ENCODE measurements around the gene SPACA9.

The SPACA9 gene

DNA sequence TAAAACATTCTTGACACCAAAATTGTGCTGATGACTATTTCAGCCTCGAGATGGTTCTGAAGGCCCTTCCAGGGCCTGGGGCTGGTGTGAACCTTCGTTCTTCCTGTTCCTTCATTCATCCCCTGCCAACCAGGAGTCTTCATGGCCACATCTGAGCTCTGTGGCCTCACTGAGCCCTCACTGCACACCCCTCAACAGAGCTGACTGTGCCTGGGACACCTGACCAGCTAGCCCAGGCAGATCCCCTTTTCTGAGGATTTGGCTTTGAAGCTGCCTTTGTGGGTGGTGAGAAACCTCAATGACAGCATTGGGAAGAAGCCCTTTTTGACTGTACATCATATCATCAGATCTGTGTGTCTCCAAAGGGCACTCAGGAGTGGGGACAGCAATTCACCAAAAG is 14.4 kb upstream of the SPACA9 start:
- DNase-seq, result no peak

DNA sequence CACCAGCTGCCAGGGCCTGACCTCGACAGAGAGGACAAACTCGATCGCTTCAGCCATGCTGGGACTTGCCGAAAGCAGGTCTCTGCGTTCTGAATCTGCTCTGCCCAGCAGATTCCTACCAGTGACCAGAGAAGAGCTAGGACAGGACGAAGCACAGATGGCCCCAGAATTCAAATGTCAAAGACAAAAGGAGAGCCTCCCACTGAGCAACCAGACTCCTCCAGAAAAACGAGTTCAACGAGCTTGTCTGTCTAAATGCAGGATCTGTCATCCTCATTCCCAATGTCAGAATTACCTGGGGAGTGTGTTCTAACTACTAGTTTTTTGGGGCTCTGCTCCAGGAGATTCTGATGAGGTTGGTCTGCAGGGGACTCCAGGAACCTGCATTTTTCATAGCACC is 14.0 kb upstream of the SPACA9 start:
- DNase-seq, result no peak

DNA sequence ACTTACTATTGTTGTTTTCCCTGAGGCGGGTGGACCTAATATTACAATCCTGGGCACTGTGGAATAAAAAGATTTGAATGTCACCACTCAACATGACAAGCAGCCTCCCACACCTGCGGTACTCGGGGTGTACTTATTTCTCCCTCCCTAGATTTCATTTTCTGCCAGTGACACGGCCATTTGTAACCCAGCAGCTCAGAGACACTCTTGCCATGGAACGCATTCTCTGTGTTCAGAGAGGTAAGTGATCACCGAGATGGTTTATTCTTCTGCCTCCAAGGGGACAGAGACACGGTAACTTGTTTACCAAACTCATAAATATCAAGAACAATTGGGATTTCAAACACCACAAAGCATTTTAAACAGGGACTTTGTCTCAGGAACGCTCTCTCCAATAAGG is 11.8 kb upstream of the SPACA9 start:
- no peak for DNase-seq

DNA sequence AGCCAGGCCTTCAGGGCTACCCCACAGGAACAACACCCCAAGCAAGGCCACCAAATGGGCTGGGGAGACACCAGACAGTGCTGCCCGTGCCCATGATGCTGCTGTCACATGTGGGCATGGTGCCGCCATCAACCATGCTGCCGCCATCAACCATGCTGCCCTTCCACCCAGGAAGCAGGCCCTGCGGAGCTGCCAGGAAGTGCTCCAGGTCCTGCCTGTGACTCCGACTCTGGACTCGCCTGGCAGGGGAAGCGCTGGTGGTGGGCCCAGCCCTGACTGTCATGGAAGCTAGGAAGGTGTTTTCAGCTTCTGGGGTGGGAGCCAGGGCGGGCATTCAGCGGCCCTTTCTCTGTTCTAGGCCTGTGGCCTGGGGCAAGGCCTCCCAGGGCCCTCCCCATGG is 9.4 kb upstream of the SPACA9 start:
- no peak for DNase-seq

DNA sequence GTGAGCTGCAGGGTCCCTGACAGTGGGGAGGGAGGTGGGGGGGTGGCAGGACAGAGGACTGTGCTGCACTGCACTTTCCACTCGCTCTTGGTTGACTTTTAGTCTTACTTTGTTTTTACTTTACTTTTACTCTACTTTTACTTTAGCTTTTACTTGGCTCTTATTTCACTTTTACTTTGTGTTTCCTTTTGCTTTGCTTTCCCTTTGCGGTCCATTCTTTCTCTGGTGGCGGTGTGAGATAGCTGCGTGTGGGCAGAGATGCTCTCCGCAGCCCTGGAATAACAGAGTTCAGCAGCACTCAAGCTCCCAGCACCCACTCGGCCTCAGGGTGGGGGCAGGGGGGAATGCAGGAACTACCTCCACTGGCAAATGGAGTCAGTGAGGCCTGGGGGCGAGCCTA is 5.3 kb upstream of the SPACA9 start:
- DNase-seq, result no peak

DNA sequence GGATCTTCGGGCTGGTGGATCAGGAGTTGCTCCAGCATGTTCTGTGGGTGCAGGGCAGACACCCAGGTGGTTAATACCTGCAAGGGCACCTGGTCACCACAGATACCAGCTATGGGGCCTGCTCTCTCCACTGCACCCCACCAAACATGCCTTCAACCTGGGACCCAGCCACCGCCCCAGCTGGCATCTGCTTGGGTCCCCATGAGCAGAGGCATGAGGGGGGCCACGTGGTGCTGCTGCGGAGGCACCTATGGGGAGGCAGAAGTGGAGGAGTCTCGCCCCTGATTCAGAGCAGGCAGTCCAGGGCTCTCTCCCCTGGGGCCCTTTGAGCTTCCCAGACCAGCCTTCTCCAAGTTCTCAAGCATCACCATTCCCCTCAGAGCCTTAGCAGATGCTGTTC is 3.5 kb upstream of the SPACA9 start:
- no peak for DNase-seq

DNA sequence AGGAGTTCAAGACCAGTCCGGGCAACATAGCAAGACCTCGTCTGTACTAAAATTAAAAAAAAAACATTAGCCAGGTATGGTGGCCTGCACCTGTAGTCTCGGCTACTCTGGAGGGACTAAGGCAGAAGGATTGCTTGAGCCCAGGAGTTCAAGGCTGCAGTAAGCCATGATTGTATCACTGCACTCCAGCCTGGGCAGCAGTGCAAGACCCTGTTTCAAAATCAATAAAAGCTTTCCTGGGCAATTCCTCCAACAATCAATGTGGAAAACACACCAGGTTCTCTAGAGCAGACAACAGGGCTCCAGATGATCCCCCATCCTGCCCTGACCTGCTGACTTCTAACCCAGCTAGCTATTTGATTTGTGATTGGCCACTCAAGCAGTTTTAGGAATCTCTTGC is 1.8 kb upstream of the SPACA9 start:
- DNase-seq, result no peak

DNA sequence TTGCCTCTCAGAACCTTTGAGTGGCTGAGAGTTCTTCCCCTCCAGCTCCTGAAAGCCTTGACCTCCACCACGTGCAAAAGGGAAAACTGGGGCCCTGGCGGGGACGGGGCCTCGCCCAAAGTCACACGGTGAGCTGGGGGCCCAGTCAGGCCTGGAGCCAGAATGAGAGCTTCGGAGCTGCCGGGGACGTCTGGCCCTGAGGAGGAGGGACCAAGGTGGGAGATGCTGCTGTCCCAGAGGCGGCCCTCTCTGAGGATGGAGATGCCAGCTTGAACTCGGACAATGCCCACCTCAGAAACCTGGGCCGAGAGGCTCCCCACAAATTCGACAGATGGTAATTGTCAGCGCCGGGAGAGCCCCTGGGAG is 1.3 kb upstream of the SPACA9 start:
- no peak for DNase-seq

DNA sequence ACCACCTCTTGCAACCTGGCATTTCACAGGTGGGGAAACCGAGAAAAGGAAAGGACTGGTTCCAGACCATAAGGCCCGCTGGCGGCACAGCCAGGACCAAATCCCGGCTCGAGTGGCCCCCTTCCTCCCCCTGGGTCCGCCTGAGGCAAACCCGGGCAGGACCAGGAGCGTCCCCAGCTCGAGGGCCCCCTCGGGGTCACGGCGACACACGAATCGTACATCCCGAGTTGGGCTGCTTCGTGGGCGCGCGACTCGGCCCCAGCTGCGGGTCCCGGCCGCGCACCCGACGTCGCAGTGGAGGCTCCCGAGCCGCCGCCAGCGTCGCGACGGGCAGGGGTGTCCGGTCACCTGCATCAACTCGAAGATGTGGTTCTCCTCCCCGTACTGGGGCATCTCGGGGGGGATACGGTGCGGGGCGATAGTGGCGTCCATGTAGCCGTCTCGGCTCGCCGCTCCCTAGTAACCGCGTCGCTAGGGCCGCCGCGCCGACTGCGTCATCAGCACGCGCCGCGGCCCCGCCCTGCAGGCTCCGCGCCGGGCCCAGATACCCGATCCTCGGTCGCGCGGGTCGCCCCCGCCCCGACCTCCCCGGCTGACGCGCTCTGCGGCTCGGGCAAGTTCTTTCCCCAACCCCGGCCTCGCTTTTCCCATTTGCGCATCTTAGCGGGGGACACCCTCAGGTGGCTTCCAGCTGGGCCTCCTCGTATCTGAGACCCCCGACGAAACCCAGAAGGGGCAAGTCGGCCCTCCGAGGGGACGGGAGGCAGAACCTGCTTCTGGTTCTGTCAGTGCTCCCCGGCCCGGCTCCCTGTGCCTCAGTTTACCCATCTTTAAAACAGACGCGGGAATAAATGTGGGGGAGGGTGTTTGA is 639 bp upstream of the SPACA9 start, which contains the start of gene AK8:
AK8 (minus strand) TSS at position 461 of the 871 bp plus-strand sequence; CDS start at position 432, 29 bp downstream.
- peak; percentile 72 for DNase-seq

DNA sequence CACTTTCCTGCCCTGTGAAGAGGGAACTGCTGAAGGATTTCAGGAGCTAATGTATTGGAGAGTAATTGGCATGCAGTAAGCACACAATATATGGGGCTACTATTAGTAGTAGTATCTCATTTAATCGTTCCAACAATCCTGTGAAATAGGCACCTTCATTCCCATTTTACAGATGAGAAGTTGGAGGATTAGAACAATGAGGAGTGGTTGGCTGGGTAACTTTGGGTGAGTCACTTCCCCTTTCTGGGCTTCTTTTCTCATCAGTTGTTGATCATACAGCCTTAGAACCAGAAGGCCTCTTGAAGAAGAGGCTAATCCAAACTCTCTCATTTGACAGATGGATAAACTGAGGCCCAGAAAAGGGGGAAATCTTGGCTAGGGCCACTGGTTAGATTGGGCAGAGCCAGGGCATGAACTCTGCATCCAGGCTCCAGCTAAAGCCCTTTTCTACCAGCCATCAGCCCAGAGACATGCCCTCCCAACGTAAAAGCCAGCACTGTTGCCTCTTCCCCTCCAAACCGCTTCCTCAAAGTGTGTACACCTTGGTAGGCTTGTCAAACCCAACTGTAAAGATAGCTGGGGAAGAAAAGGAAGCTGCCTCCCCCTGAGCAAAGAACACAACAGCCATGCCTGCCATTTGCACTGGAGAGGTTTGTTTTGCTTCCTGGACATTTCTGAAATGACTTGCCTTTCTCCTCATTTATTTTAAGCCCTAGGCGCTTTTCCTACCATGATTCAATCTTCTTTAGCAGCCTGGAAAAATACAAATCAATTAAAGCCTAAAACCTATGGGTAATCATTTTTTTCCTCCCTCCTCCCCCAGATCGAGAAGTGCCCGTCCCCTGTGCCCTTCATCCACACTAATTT is 992 bp downstream of the SPACA9 start:
- no peak for DNase-seq

DNA sequence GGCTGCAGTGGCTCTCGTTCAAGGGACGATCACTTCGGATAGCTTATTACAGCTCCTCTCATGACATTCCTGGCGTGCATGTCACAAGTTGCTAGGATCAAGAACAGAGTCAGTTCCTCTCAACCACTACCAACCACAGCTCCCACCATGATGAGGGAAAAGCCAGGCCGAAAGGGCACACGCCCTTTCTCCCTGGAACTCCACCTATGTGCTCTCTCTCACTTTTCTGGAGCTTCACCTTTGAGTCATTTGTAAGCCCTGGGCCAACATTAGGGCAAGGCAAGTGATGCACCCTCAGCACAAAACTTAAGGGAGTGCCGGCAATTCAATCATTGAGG is 1.6 kb downstream of the SPACA9 start:
- DNase-seq, result no peak

DNA sequence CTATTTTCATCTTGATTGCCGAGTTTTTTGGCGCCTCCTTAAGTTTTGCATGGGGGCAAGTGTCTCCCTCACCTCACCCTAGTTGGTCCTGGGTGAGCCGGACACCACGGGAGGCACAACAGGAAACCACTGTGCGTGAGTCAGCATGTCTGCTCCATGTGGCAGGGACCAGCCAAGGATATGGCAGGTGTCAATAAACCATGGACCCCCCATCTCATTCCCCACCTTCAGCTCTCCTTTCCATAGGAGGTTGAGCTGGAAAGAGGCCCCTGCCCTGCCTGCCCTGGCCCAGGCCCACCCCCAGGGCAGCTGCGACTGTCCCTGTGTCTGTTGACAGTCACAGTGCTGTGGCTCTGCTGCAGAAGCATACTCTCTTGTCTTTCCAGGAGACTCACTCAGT is 3.1 kb downstream of the SPACA9 start:
- no peak for DNase-seq

DNA sequence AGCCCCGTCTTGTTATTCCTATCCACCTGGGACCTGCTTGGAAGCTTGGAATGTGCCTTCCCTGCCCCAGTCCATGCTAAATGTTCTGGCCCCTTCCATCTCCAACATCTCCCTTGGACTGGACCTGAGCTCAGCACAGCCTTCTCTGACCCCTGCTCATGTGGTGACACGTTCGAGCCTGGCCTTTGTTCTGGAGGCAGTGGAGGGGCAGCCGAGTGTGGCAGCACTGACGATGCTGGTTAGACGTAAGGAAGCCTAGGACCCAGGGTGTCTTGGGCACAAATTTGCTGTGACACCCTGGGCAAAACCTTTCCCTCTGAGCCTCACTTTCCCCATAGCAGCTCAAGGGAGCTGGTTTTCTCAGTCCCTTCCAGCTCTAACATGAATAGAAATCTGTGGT is 3.9 kb downstream of the SPACA9 start:
- DNase-seq, result no peak

DNA sequence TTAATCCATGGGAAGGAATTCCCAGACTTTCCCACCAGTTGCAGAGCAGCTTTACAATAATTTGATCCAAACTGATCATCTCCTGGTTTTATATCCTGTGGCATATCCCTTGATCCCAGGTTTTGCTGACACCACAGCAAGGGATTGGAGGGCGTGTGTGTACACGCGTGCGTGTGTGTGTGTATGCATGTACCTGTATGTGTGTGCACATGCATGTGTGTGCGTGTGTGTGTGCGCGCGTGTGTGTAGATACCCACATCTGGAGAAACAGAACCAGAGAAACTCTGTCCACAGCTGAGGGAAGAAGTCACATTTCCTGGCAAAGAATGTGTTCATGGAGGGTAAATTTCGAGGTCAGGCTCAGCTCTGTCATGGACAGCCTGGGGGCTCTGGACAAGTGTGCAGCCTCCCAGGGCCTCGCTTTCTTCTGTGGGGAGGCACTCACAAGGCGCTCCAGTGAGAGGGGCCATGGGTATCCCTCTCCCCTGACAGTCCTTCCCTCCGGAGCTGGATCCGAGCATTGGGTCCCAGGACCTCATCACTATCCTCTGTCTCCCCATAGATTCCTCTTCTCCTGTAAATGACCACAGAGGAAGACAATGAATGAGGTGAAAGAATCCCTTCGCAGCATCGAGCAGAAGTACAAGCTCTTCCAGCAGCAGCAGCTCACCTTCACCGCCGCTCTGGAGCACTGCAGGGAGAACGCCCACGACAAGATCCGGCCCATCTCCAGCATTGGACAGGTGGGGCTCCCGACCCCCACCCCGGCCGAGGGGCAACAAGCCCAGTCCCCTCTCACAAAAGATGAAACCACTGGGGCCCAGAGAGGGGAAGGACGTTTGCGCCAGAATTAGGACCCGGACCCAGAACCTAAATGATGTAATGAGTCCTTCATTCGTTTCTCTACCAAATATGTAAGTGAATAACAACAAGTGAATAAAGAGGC is 4.9 kb downstream of the SPACA9 start:
- no peak for DNase-seq

DNA sequence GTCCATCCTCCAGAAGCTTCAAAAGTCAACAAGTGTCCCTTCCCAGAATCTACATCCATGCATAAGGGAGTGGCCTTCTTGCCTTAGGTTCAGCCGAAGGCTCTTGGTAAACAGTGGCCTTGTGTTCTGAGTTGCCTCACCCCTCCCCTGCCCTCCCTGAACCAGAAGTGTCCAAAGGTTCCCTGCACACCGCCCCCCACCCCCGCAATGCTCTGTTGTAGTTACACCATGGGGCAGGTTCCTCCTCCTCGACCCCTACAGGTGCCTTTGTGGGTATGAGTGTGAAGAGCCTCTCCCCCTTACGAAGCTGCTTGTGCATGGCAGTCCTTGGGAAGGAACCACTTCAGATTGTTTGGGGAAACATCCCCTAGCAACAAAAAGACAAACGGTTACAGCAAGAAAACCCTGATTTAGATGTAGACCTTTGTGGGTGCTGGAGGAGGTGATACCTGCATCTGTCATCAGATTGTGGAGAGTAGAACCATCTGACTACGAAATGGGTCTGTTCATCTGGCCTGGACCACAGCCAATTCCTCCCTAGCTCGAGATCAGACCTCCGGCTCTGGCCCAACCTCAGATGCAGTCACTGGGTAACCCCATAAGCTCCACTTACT is 7.1 kb downstream of the SPACA9 start:
- DNase-seq, result no peak

DNA sequence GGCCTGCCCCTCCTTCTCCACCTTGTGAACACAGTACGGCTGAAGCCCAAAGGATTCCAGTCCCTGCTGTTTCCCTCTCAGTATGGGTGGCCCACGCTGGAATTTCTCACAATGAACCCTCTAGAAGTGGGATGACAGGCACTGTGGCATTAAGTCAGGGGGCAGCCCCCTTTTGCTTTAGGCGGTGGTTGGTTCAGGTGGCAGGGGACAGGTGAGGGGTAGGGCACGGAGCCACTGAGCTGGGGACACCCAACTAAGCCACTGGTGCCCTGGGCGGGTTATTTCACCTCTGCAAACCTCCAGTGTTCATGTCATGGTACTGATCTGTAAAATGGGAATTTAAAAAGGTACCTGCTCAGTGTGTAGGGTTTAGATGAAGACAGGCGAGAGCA is 7.6 kb downstream of the SPACA9 start:
- no peak for DNase-seq

DNA sequence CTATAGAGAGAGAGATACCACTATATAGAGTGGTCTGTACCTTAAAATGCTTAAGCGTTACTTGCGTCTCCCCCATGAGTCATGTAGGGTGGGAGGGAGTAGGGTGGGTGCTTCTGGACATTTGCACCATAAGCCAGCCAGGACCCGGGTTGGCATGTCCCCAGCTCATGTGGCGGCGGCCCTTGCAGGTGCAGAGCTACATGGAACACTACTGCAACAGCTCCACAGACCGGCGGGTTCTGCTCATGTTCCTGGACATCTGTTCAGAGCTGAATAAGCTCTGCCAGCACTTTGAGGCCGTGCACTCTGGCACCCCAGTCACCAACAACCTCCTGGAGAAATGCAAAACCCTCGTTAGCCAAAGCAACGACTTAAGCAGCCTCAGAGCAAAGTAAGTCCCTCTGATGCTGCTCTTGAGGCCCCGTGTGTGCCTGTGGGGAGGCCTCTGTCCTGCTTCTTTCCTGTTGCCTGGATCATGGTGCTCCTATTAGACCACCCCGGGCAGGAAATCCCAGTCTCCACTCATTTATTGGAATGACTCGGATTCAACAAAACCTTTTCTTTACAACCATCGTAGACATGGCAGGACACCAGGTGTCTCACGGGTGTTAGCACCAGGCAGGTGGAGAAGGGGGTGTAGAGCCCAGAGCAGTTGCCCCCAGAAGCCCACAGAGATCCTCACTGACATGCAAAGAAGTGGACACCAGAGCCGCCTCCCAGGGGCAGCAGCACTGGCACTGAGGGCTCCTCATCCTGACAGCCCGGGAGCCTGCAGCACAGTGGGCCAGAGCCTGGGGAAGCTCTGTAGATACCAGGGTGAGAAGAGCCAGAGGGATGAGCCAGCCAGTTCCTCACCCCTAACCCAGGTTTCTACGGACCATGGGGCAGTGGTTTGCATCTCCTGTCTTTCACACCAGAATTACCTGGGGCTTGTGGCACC is 8.8 kb downstream of the SPACA9 start:
- no peak for DNase-seq

DNA sequence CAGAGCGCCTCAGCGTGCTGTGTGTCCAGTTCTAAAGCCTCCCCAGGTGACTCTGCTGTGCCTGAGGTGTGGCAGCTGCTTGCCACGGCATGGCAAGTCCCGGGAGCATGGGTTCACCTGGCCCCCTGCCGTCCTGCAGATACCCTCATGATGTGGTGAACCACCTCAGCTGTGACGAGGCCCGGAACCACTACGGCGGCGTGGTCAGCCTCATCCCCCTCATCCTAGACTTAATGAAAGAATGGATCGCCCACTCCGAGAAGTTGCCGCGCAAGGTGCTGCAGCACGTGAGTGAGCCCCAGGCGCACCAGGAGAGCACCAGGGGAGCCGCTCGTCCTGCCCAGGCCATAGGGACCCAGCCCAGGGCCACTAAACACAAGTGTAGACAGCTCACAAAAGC is 9.5 kb downstream of the SPACA9 start:
- DNase-seq, result no peak

DNA sequence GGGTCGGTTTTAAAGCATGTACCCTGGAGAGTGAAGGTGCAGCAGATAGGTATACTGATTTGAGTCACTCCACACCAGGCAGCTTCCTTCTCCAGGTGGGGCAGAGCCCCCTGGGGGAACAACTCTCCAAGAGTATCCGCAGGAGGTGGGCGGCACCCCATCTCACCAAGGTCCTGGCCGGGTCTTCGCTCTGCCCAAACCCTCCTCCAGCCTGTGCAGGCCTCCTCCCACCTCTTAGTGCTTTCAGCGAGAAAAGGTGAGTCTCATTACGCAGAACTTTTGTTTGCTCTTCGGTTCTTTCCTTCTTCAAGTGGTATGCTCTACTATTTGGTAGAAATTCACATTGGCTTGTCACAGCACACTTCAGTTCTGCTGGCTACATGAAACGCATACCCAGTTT is 13.7 kb downstream of the SPACA9 start:
- DNase-seq, result no peak

DNA sequence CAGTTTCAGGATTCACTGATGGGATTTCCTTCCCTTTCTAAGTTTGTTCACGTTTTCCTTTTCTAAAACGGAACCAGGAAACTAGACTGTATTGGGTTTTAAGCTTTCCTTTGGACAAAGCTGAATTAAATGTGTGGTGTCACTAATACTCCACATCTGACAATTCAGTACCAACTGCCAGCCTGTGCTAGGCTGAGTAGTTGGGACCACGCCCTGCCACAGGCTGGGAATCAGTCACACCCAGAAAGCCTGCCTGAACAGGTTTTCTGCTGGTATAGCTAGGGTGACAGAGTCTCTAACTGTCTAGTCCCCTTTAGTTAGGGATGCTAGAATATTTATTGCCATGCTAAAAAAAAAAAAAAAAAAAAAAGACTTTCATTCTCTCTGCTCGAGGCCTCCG is 15.6 kb downstream of the SPACA9 start:
- DNase-seq, result no peak

All from activated CD4-positive, alpha-beta T cell treated with anti-CD3 and anti-CD28 coated beads for 4 hours (primary cell).